HCT116 (cell line): Measurements from ENCODE around the gene CDKL5. TPM values are rescaled to one million over a fixed set of nuclear protein-coding genes. Genes with fewer than 3 reads are reported as not detected.

Source experiments
- ATAC-seq: fragments of 200-7000 bp; cut with Tn5 transposase; 2 replicates; pipeline ENCODE4 v1.9.1; 2020; ENCODE audit warnings: mild to moderate bottlenecking, moderate library complexity
- BruUV-seq: library from RNA; stranded (reverse); fragments of 400-500 nt; replicated peaks from 2 replicates; lab custom pipeline; 2021; lab: Mats Ljungman, UMichigan
- CTCF ChIA-PET: fragments of 300-600 bp; sonication (Branson Sonifier 250); formaldehyde crosslinking; loops from one replicate; lab custom pipeline; 2021; ENCODE audit warnings: antibody characterized with exemption; lab: Charles Lee
- POLR2A ChIA-PET: fragments of 300-600, 350-600 bp; sonication (Branson Sonifier 250); formaldehyde crosslinking; loops from one replicate; lab custom pipeline; 2021; ENCODE audit warnings: antibody characterized with exemption; lab: Charles Lee
- RAD21 ChIA-PET, 2 experiments: fragments of 300-600 bp; sonication (Branson Sonifier 250); formaldehyde crosslinking; loops; one replicate each; lab custom pipeline; 2023; ENCODE audit warnings: low total read pairs in 2 of 2; ENCODE audit not compliant: uncharacterized antibody in 2 of 2, unreplicated experiment in 2 of 2, low non-redundant PET in 1 of 2; lab: Charles Lee
- DNase-seq: peaks from one replicate; pipeline ENCODE4 v3.0.0-alpha.2; 2010; ENCODE audit warnings: low read depth, low spot score
- H2AFZ ChIP-seq: fragments of 200-600 bp; shearing (Covaris generic), sonication (generic); 2 replicates; pipeline ENCODE4 v1.6.1; 2017; ENCODE audit warnings: low read depth, mixed run types, mixed read lengths, antibody characterized with exemption, low read length; ENCODE audit not compliant: poor library complexity, severe bottlenecking
- H3K27ac ChIP-seq: 2 replicates; pipeline ENCODE4 v1.5.1; 2012; ENCODE audit warnings: low read depth, low read length
- H3K27me3 ChIP-seq: fragments of 200-600 bp; sonication (generic); 2 replicates; pipeline ENCODE4 v1.6.1; 2016; ENCODE audit warnings: mixed run types, low read length, mixed read lengths; ENCODE audit not compliant: insufficient read depth
- H3K36me3 ChIP-seq, 2 experiments: fragments of 200-500 bp in 1 of 2; fragments of 200-600 bp in 1 of 2; sonication (Bioruptor generic) in 1 of 2; sonication (generic) in 1 of 2; 2 replicates each; pipeline versions ENCODE4 v1.5.1 to v1.6.1; 2014 to 2016; ENCODE audit warnings: low read length in 2 of 2, inconsistent platforms in 1 of 2, mixed read lengths in 1 of 2, mixed run types in 1 of 2; ENCODE audit not compliant: insufficient read depth in 2 of 2, control insufficient read depth in 1 of 2
- H3K4me1 ChIP-seq, 2 experiments: fragments of 200-600 bp in 1 of 2; sonication (generic) in 1 of 2; 2 replicates each; pipeline versions ENCODE4 v1.5.1 to v1.6.1; 2012 to 2017; ENCODE audit warnings: low read length in 2 of 2, inconsistent platforms in 1 of 2, mild to moderate bottlenecking in 1 of 2, mixed read lengths in 1 of 2, mixed run types in 1 of 2, moderate library complexity in 1 of 2; ENCODE audit not compliant: insufficient read depth in 2 of 2, control insufficient read depth in 1 of 2
- H3K4me2 ChIP-seq: fragments of 200-600 bp; sonication (generic); 2 replicates; pipeline ENCODE4 v1.6.1; 2017; ENCODE audit warnings: mixed run types, low read length, mixed read lengths
- H3K4me3 ChIP-seq, 2 experiments: fragments of 200-600 bp in 1 of 2; sonication (generic) in 1 of 2; replicated peaks in 1 of 2; 2 replicates each; pipeline ENCODE4 v1.5.1; 2011 to 2016; ENCODE audit warnings: low read length in 2 of 2, control low read depth in 1 of 2, low read depth in 1 of 2, mild to moderate bottlenecking in 1 of 2, mixed read lengths in 1 of 2, mixed run types in 1 of 2
- H3K79me2 ChIP-seq: fragments of 200-600 bp; sonication (generic); 2 replicates; pipeline ENCODE4 v1.6.1; 2017; ENCODE audit warnings: mild to moderate bottlenecking, mixed run types, low read length, moderate library complexity, mixed read lengths; ENCODE audit not compliant: insufficient read depth
- H3K9ac ChIP-seq: fragments of 200-600 bp; sonication (generic); 2 replicates; pipeline ENCODE4 v1.6.1; 2016; ENCODE audit warnings: low read length, mixed read lengths
- H3K9me2 ChIP-seq: fragments of 200-600 bp; sonication (generic), shearing (Covaris generic); 2 replicates; pipeline ENCODE4 v1.6.1; 2017; ENCODE audit warnings: mixed run types, mild to moderate bottlenecking, moderate library complexity; ENCODE audit not compliant: insufficient read depth
- H3K9me3 ChIP-seq, 2 experiments: fragments of 200-500 bp in 1 of 2; fragments of 200-600 bp in 1 of 2; sonication (Bioruptor generic) in 1 of 2; sonication (generic) in 1 of 2; 2 replicates each; pipeline ENCODE4 v1.6.1; 2014 to 2017; ENCODE audit warnings: low read length in 2 of 2, mixed read lengths in 2 of 2, inconsistent platforms in 1 of 2, low read depth in 1 of 2, mild to moderate bottlenecking in 1 of 2, mixed run types in 1 of 2, moderate library complexity in 1 of 2; ENCODE audit not compliant: control insufficient read depth in 1 of 2, insufficient read depth in 1 of 2
- H4K20me1 ChIP-seq: fragments of 200-600 bp; sonication (generic), shearing (Covaris generic); 2 replicates; pipeline ENCODE4 v1.6.1; 2017; ENCODE audit warnings: mixed run types, mild to moderate bottlenecking, moderate library complexity; ENCODE audit not compliant: insufficient read depth
- ATF3 ChIP-seq: IDR thresholded peaks from 2 replicates; pipeline ENCODE4 v1.6.1; 2012
- CEBPB ChIP-seq: IDR thresholded peaks from 2 replicates; pipeline ENCODE4 v1.6.1; 2012; ENCODE audit warnings: low read depth
- EGR1 ChIP-seq: IDR thresholded peaks from 2 replicates; pipeline ENCODE4 v1.6.1; 2012; ENCODE audit warnings: low read depth
- ELF1 ChIP-seq: IDR thresholded peaks from 2 replicates; pipeline ENCODE4 v1.6.1; 2012; ENCODE audit warnings: low read depth, borderline replicate concordance
- EZH2phosphoT487 ChIP-seq: fragments of 200-600 bp; IDR thresholded peaks from 2 replicates; pipeline ENCODE4 v1.6.1; 2018; ENCODE audit warnings: antibody characterized with exemption, borderline replicate concordance
- FOSL1 ChIP-seq: IDR thresholded peaks from 2 replicates; pipeline ENCODE4 v1.6.1; 2012; ENCODE audit warnings: low read depth
- JUND ChIP-seq: IDR thresholded peaks from 2 replicates; pipeline ENCODE4 v1.6.1; 2012
- MAX ChIP-seq: IDR thresholded peaks from 2 replicates; pipeline ENCODE4 v1.6.1; 2012
- POLR2A ChIP-seq: IDR thresholded peaks from 2 replicates; pipeline ENCODE4 v1.7.0; 2011; ENCODE audit warnings: borderline replicate concordance; ENCODE audit not compliant: insufficient read depth, insufficient read length; ENCODE audit errors: extremely low read depth
- POLR2AphosphoS5 ChIP-seq: IDR thresholded peaks from 2 replicates; pipeline ENCODE4 v1.6.1; 2011; ENCODE audit warnings: mild to moderate bottlenecking, low read depth, low read length, moderate library complexity
- SP1 ChIP-seq: IDR thresholded peaks from 2 replicates; pipeline ENCODE4 v1.6.1; 2012; ENCODE audit warnings: low read depth
- SRF ChIP-seq: IDR thresholded peaks from 2 replicates; pipeline ENCODE4 v1.6.1; 2012; ENCODE audit warnings: low read depth
- YY1 ChIP-seq: IDR thresholded peaks from 2 replicates; pipeline ENCODE4 v1.6.1; 2011; ENCODE audit warnings: low read length, low read depth, moderate library complexity, mild to moderate bottlenecking; ENCODE audit not compliant: insufficient replicate concordance; ENCODE audit errors: extremely low read depth
- ZNF274 ChIP-seq: fragments of 200-500 bp; sonication (Bioruptor generic); IDR thresholded peaks from 2 replicates; pipeline ENCODE4 v1.6.1; 2014; ENCODE audit warnings: mild to moderate bottlenecking, low read depth, low read length, inconsistent platforms
- intact Hi-C: fragments of 100-400 bp; cut with micrococcal nuclease; formaldehyde crosslinking; loops from 2 replicates; pipeline ENCODE4 v1.10.0; 2022
- total RNA-seq: library from RNA; stranded (reverse); gene quantifications from one replicate; pipeline ENCODE4 v1.2.1, GENCODE V29; 2021; ENCODE audit not compliant: unreplicated experiment
- TF ChIP-seq, protein P1 (sequence below): IDR thresholded peaks from 2 replicates; pipeline ENCODE4 v1.6.1; 2011; ENCODE audit warnings: mild to moderate bottlenecking, low read length, moderate library complexity; ENCODE audit not compliant: insufficient replicate concordance; ENCODE audit errors: extremely low read depth
- TF ChIP-seq, protein P2 (sequence below): IDR thresholded peaks from 2 replicates; pipeline ENCODE4 v1.6.1; 2012; ENCODE audit warnings: low read depth

CDKL5 gene
- total RNA-seq, 1 experiment from 2014 or later, result 2.5 TPM

GRCh38 chrX:18619288-18619687, 193.9 kb downstream of the CDKL5 start:
- ATAC-seq, result no peak
- H3K4me1 ChIP-seq, result peaks cover 7 to 12% of the 10 kb centered on the region in 2 experiments
- POLR2A ChIA-PET, result no interaction called here
- no peak for TF ChIP-seq POLR2A
- TF ChIP-seq JUND, result no peak
- no peak for TF ChIP-seq SP1
- TF ChIP-seq EGR1, result no peak
- no peak for TF ChIP-seq EZH2phosphoT487
- no peak for TF ChIP-seq ATF3
- no peak for TF ChIP-seq CEBPB
- no peak for TF ChIP-seq ELF1
- TF ChIP-seq SRF, result no peak
- no peak for TF ChIP-seq FOSL1
- TF ChIP-seq, protein P1, sequence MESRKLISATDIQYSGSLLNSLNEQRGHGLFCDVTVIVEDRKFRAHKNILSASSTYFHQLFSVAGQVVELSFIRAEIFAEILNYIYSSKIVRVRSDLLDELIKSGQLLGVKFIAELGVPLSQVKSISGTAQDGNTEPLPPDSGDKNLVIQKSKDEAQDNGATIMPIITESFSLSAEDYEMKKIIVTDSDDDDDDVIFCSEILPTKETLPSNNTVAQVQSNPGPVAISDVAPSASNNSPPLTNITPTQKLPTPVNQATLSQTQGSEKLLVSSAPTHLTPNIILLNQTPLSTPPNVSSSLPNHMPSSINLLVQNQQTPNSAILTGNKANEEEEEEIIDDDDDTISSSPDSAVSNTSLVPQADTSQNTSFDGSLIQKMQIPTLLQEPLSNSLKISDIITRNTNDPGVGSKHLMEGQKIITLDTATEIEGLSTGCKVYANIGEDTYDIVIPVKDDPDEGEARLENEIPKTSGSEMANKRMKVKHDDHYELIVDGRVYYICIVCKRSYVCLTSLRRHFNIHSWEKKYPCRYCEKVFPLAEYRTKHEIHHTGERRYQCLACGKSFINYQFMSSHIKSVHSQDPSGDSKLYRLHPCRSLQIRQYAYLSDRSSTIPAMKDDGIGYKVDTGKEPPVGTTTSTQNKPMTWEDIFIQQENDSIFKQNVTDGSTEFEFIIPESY, result no peak
- TF ChIP-seq ZNF274, result no peak
- no peak for TF ChIP-seq POLR2AphosphoS5
- TF ChIP-seq YY1, result no peak
- TF ChIP-seq, protein P2, sequence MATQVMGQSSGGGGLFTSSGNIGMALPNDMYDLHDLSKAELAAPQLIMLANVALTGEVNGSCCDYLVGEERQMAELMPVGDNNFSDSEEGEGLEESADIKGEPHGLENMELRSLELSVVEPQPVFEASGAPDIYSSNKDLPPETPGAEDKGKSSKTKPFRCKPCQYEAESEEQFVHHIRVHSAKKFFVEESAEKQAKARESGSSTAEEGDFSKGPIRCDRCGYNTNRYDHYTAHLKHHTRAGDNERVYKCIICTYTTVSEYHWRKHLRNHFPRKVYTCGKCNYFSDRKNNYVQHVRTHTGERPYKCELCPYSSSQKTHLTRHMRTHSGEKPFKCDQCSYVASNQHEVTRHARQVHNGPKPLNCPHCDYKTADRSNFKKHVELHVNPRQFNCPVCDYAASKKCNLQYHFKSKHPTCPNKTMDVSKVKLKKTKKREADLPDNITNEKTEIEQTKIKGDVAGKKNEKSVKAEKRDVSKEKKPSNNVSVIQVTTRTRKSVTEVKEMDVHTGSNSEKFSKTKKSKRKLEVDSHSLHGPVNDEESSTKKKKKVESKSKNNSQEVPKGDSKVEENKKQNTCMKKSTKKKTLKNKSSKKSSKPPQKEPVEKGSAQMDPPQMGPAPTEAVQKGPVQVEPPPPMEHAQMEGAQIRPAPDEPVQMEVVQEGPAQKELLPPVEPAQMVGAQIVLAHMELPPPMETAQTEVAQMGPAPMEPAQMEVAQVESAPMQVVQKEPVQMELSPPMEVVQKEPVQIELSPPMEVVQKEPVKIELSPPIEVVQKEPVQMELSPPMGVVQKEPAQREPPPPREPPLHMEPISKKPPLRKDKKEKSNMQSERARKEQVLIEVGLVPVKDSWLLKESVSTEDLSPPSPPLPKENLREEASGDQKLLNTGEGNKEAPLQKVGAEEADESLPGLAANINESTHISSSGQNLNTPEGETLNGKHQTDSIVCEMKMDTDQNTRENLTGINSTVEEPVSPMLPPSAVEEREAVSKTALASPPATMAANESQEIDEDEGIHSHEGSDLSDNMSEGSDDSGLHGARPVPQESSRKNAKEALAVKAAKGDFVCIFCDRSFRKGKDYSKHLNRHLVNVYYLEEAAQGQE, result no peak
- TF ChIP-seq MAX, result no peak
- TF ChIP-seq, all 23 proteins: peak for 0
- Histone ChIP-seq H4K20me1 (no peaks in the 10 kb centered on the region), H2AFZ (no peak overlapping the region), H3K9me2 (no peaks in the 10 kb centered on the region), H3K9ac (no peak overlapping the region), H3K4me3 (no peak overlapping the region), H3K36me3 (no peaks in the 10 kb centered on the region), H3K9me3 (no peaks in the 10 kb centered on the region), H3K27me3 (no peaks in the 10 kb centered on the region), H3K4me2 (no peak overlapping the region), H3K79me2 (no peaks in the 10 kb centered on the region), H3K27ac (no peak overlapping the region)
- CTCF ChIA-PET, result no interaction called here
- RAD21 ChIA-PET, result no interaction called here
- no peak for DNase-seq
- intact Hi-C loops, result no loop called here
- no TSS peak for BruUV-seq
